Measurements from ENCODE around the gene PSMB10.

The PSMB10 gene

GRCh38 chr16:67885976-67886375, 50.7 kb downstream of the PSMB10 start:
- DNase-seq = no peak

GRCh38 chr16:67885545-67885944, 51.1 kb downstream of the PSMB10 start:
- DNase-seq = no peak

DNA sequence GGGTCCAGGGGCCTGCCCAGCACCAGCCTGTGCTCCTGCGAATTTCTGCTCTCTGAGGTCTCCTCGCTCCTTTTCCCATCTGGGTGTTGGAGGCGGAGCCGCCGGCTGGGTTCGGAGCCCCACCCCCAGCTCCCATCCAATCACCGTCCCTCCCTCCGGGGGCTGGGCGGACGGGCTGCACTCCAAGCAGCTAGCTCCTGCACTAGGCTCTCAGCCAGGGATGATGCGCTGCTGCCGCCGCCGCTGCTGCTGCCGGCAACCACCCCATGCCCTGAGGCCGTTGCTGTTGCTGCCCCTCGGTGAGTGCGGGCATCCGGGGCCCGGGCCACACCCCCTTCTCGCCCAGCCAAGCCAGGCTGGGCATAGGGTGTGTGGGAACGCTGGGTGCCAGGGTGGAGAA, 52.0 kb downstream of the PSMB10 start, which contains the start of gene NRN1L:
Gene NRN1L, plus strand, starts transcription at position 202 of the 400 bp plus-strand sequence. Its CDS starts 19 bp downstream, at position 221.
- peak; percentile 27 for DNase-seq

Measured in cortex of kidney (tissue), 1 donor.